NB4 (cell line): Measurements from ENCODE around the gene PRR4.

ENCODE experiments used
- DNase-seq: peaks from one replicate; pipeline ENCODE4 v3.0.0; 2010; ENCODE audit warnings: low read depth
- H3K4me3 ChIP-seq: one replicate; pipeline ENCODE4 v1.5.1; 2011; ENCODE audit warnings: mild to moderate bottlenecking, low read depth, low read length, moderate library complexity
- CTCF ChIP-seq: IDR thresholded peaks from one replicate; pipeline ENCODE4 v1.5.1; 2012; ENCODE audit warnings: low read depth, low read length
- MYC ChIP-seq: IDR thresholded peaks from 2 replicates; pipeline ENCODE4 v1.6.1; 2011; ENCODE audit warnings: low read depth, low read length
- POLR2A ChIP-seq: IDR thresholded peaks from 2 replicates; pipeline ENCODE4 v1.6.1; 2011; ENCODE audit warnings: mild to moderate bottlenecking; ENCODE audit not compliant: insufficient read length; ENCODE audit errors: extremely low read depth
- TF ChIP-seq, protein P1 (sequence below): IDR thresholded peaks from 2 replicates; pipeline ENCODE4 v1.6.1; 2011; ENCODE audit warnings: low read depth, low read length

Gene PRR4

GRCh38 chr12:10851243-10851858 is 2.1 kb upstream of the PRR4 start:
- DNase-seq = no peak
- H3K4me3 ChIP-seq = no peak overlapping the region
- TF ChIP-seq CTCF (no peak), POLR2A (no peak), MYC (no peak)
- TF ChIP-seq, protein P1, sequence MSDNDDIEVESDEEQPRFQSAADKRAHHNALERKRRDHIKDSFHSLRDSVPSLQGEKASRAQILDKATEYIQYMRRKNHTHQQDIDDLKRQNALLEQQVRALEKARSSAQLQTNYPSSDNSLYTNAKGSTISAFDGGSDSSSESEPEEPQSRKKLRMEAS = no peak

- H3K4me3 ChIP-seq = no peak overlapping the region
- DNase-seq = no peak
- TF ChIP-seq POLR2A (no peak), MYC (no peak), CTCF (no peak)
- TF ChIP-seq, protein P1 = no peak
Observed at GRCh38 chr12:10847744-10848143, 1.5 kb downstream of the PRR4 start.

DNA sequence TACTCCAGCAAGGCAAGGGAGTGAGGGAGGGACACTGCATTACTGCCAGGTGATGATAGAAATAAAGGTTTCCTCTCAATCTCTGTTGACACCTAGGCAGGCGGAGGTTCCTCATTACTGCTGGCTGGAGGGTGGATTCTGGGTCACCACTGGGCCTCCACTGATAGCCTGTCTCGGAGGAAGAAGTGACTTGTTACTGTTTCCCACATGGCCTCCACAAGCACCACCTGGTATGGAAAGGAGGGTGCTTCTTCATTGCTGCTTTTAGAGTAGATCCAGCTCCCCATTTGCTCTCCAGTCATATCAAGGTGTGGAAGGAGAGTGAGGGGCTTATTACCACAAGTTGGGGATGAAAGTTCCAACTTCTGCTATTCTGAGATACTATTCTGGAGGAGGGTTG is 6.4 kb downstream of the PRR4 start:
- H3K4me3 ChIP-seq = no peak overlapping the region
- no peak for TF ChIP-seq MYC
- no peak for TF ChIP-seq CTCF
- no peak for TF ChIP-seq POLR2A
- TF ChIP-seq, protein P1 = no peak
- no peak for DNase-seq

GRCh38 chr12:10838461-10838860 is 10.8 kb downstream of the PRR4 start:
- H3K4me3 ChIP-seq = no peak overlapping the region
- TF ChIP-seq, protein P1 = no peak
- TF ChIP-seq MYC (no peak), POLR2A (no peak)
- DNase-seq = no peak

- H3K4me3 ChIP-seq = no peak overlapping the region
- TF ChIP-seq, protein P1 = no peak
- no peak for TF ChIP-seq CTCF
- no peak for DNase-seq
Observed at GRCh38 chr12:10829994-10830393, 19.3 kb downstream of the PRR4 start.

DNA sequence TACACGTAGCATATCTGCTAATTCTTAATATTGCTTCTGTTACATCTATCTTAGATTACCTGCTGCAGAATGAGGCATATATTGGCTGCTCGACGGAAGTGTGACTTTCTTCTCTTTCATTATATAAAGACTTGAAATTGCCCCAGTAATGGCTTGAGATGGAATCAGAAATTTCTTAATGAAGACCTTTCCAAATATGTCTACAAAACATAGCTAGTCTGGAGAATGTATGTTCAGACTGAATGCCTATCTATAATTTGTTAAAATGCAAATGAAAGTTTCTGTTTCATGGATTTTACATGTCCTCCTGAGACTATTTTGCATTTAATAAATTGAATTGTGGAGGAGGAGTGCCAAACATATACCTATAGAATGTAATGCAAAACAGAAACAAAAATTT is 23.0 kb downstream of the PRR4 start, which contains the start of gene TAS2R10:
Gene TAS2R10 (minus strand): TSS at position 101 of the 400 bp plus-strand sequence. CDS start 89 bp downstream, at position 12.
- TF ChIP-seq, protein P1 = no peak

More for the DNA sequence above, 23.0 kb downstream of the PRR4 start, which contains the start of gene TAS2R10:
- no peak for DNase-seq
- no peak within 1 kb of the TSS for H3K4me3 ChIP-seq
